ENCODE data around the gene TTC7B. TPM values are rescaled to one million over a fixed set of nuclear protein-coding genes. Genes with fewer than 3 reads are reported as not detected.
A peak's percentile ranks its signal among the peaks of the same experiment; 100 is the strongest.

The TTC7B gene
- total RNA-seq, 1 donor from 2014 or later: 55.5 TPM

- H3K4me3 ChIP-seq: no peak overlapping the region
- H3K36me3 ChIP-seq: peaks cover 16% of the 10 kb centered on the region
- intact Hi-C loops (cut with micrococcal nuclease): no loop called here
- no peak for TF ChIP-seq CTCF (IDR thresholded peaks at IDR 0.05; ENCODE audit: borderline replicate concordance)
- peak overlapping the region; percentile 87 for H3K27ac ChIP-seq (replicated peaks)
- no peak for DNase-seq
- peaks cover 66% of the 10 kb centered on the region for H3K4me1 ChIP-seq
- no peaks in the 10 kb centered on the region for H3K27me3 ChIP-seq (ENCODE audit: low read depth)
- no peaks in the 10 kb centered on the region for H3K9me3 ChIP-seq (replicated peaks)
Measured at GRCh38 chr14:90575336-90575735, 240.9 kb downstream of the TTC7B start.

GRCh38 chr14:90574188-90575131 lies 241.8 kb downstream of the TTC7B start:
- no peak for TF ChIP-seq CTCF (IDR thresholded peaks at IDR 0.05; ENCODE audit: borderline replicate concordance)
- intact Hi-C loops (cut with micrococcal nuclease): no loop called here
- H3K27ac ChIP-seq (replicated peaks): peak overlapping the region; percentile 87

GRCh38 chr14:90573385-90574105 lies 242.7 kb downstream of the TTC7B start:
- intact Hi-C loops (cut with micrococcal nuclease): no loop called here

More at GRCh38 chr14:90574188-90575131, 241.8 kb downstream of the TTC7B start:
- H3K36me3 ChIP-seq: peaks cover 13% of the 10 kb centered on the region
- H3K4me3 ChIP-seq: no peak overlapping the region
- DNase-seq: peak; percentile 69
- peaks cover 58% of the 10 kb centered on the region for H3K4me1 ChIP-seq
- no peaks in the 10 kb centered on the region for H3K9me3 ChIP-seq (replicated peaks)
- H3K27me3 ChIP-seq (ENCODE audit: low read depth): no peaks in the 10 kb centered on the region

GRCh38 chr14:90572441-90573150 lies 243.6 kb downstream of the TTC7B start:
- intact Hi-C loops (cut with micrococcal nuclease): no loop called here
- no peaks in the 10 kb centered on the region for H3K27me3 ChIP-seq (ENCODE audit: low read depth)
- no peak for TF ChIP-seq CTCF (IDR thresholded peaks at IDR 0.05; ENCODE audit: borderline replicate concordance)
- H3K4me3 ChIP-seq: no peak overlapping the region
- H3K4me1 ChIP-seq: peaks cover 57% of the 10 kb centered on the region
- no peaks in the 10 kb centered on the region for H3K9me3 ChIP-seq (replicated peaks)
- H3K36me3 ChIP-seq: peaks cover 9% of the 10 kb centered on the region
- peak overlapping the region; percentile 19 for H3K27ac ChIP-seq (replicated peaks)
- no peak for DNase-seq

More at GRCh38 chr14:90573385-90574105, 242.7 kb downstream of the TTC7B start:
- H3K27me3 ChIP-seq (ENCODE audit: low read depth): no peaks in the 10 kb centered on the region
- no peaks in the 10 kb centered on the region for H3K9me3 ChIP-seq (replicated peaks)
- H3K4me1 ChIP-seq: peaks cover 58% of the 10 kb centered on the region
- peaks cover 9% of the 10 kb centered on the region for H3K36me3 ChIP-seq
- TF ChIP-seq CTCF (IDR thresholded peaks at IDR 0.05; ENCODE audit: borderline replicate concordance): no peak
- DNase-seq: no peak
- H3K4me3 ChIP-seq: no peak overlapping the region
- H3K27ac ChIP-seq (replicated peaks): peak overlapping the region; percentile 87

Data from left ventricle myocardium inferior (tissue), 1 donor.